Stomach (tissue), 4 donors: ENCODE results near the gene CDK19.
"Not testable (repeated sequence)": the region's sequence is repeated elsewhere in the genome, so short reads cannot be mapped to it uniquely, and the experiment has no call there.

Experiments used
- CTCF ChIP-seq, 7 experiments: fragments of 450-650 bp in 4 of 7; fragments of 200-600 bp in 3 of 7; sonication (generic) in 3 of 7; IDR thresholded peaks; one replicate each; pipeline ENCODE4 v1.5.1; 2016 to 2019; ENCODE audit warnings: antibody characterized with exemption in 7 of 7, control low read depth in 2 of 7, mild to moderate bottlenecking in 1 of 7
- POLR2A ChIP-seq, 4 donors: fragments of 450-650 bp; IDR thresholded peaks; one replicate each; pipeline ENCODE4 v1.6.1; 2016; ENCODE audit warnings: antibody characterized with exemption in 4 of 4, control low read depth in 2 of 4, mild to moderate bottlenecking in 1 of 4, moderate library complexity in 1 of 4

DNA sequence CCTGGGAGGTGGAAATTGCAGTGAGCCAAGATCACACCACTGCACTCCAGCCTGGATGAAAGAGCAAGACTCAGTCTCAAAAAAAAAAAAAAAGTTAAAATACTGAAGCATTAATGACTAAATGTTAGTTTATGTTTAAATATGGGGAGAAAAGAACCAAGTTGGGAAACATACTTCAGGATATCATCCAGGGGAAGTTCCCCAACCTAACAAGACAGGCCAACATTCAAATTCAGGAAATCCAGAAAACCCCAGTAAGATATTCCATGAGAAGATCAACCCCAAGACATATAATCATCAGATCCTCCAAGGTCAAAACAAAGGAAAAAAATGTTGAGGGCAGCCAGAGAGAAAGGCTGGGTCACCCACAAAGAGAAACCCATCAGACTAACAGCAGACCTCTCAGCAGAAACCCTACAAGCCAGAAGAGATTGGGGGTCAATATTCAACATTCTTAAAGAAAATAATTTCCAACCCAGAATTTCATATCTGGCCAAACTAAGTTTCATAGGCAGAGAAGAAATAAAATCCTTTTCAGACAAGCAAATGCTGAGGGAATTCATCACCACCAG, 237.6 kb downstream of the CDK19 start:
- not testable (repeated sequence) for TF ChIP-seq POLR2A, CTCF (IDR thresholded peaks at IDR 0.05)
